GM12874 (cell line): ENCODE results near the gene TAF11L8.
"Not testable (repeated sequence)": the region's sequence is repeated elsewhere in the genome, so short reads cannot be mapped to it uniquely, and the experiment has no call there.

ENCODE experiments used
- CTCF ChIP-seq: IDR thresholded peaks from 2 replicates; pipeline ENCODE4 v1.5.1; 2011; ENCODE audit warnings: low read depth, mild to moderate bottlenecking, control low read depth, low read length, moderate library complexity; ENCODE audit not compliant: insufficient read depth

The TAF11L8 gene

GRCh38 chr5:17610092-17610491 lies 19.3 kb upstream of the TAF11L8 start, which contains the start of gene TAF11L12:
Gene TAF11L12, plus strand, starts transcription at chr5:17610392.
- not testable (repeated sequence) for TF ChIP-seq CTCF

- TF ChIP-seq CTCF: no peak
Observed at GRCh38 chr5:17604951-17605350, 14.2 kb upstream of the TAF11L8 start.

GRCh38 chr5:17603880-17604279 lies 13.1 kb upstream of the TAF11L8 start, which contains the start of gene TAF11L11:
Gene TAF11L11, plus strand, starts transcription at chr5:17604183.
- TF ChIP-seq CTCF: not testable (repeated sequence)

GRCh38 chr5:17597728-17598127 lies 7.0 kb upstream of the TAF11L8 start, which contains the start of gene TAF11L10:
Gene TAF11L10, minus strand, starts transcription at chr5:17597828.
- TF ChIP-seq CTCF: not testable (repeated sequence)

GRCh38 chr5:17594255-17594654 lies 3.5 kb upstream of the TAF11L8 start, which contains the start of gene TAF11L9:
Gene TAF11L9, minus strand, starts transcription at chr5:17594394.
- not testable (repeated sequence) for TF ChIP-seq CTCF

- TF ChIP-seq CTCF: not testable (repeated sequence)
Observed at GRCh38 chr5:17585658-17586057, 5.1 kb downstream of the TAF11L8 start, which contains the start of gene TAF11L7. Gene TAF11L7, minus strand, starts transcription at chr5:17585758.
